ENCODE results near the gene ATP6V1G2.
"Not testable (repeated sequence)": the region's sequence is repeated elsewhere in the genome, so short reads cannot be mapped to it uniquely, and the experiment has no call there.

The ATP6V1G2 gene

GRCh38 chr6:31529329-31530150, 16.9 kb downstream of the ATP6V1G2 start:
- no peak for DNase-seq (ENCODE audit: low read depth in 2 of 2)

- no peak for DNase-seq (ENCODE audit: low read depth in 2 of 2)
Observed at GRCh38 chr6:31528821-31529328, 17.5 kb downstream of the ATP6V1G2 start, which contains the start of gene MCCD1. MCCD1 (plus strand) TSS chr6:31528962; CDS start chr6:31529015, 53 bp downstream.

DNA sequence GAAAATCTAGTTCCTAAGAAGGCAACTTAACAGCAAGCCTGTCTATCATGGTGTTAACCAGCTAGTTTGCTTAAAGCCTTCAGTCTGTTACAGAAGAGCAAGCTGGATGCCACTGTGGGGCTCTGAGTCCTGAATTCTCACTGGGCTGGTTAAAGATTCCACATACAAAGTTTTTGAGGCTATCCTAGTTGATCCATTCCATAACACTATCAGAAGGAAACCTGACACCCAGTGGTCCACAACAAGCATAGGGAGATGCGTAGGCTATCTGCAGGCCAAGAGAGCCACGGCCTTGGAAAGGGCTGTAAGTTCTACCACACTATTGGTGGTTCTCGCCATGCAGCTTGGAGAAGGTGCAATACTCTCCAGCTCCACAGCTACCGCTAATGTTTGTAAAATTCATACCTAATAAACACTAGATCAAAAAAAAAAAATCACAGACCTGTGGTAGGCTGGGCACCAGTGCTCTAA, 18.1 kb downstream of the ATP6V1G2 start:
- no peak for DNase-seq (ENCODE audit: low read depth in 2 of 2)

GRCh38 chr6:31525932-31526591, 20.3 kb downstream of the ATP6V1G2 start:
- no peak for DNase-seq (ENCODE audit: low read depth in 2 of 2)

- DNase-seq (ENCODE audit: low read depth in 2 of 2) = no peak
Observed at GRCh38 chr6:31525553-31525931, 20.9 kb downstream of the ATP6V1G2 start.

DNA sequence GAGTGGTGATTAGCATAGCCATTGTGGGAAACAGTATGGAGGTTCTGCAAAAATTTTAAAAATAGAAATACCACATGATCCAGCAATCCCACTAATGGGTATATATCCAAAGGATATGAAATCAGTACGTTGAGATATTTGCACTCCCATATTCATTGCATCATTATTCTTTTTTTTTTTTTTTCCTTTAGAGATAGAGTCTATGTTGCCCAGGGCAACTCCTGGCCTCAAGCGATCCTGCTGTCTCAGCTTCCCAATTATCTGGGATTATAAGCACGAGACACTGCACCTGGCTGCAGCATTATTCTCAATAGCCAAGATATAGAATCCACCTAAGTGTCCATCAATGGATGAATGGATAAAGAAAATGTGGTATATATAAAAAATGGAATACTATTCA, 24.6 kb downstream of the ATP6V1G2 start:
- no peak for DNase-seq (ENCODE audit: low read depth in 2 of 2)

DNA sequence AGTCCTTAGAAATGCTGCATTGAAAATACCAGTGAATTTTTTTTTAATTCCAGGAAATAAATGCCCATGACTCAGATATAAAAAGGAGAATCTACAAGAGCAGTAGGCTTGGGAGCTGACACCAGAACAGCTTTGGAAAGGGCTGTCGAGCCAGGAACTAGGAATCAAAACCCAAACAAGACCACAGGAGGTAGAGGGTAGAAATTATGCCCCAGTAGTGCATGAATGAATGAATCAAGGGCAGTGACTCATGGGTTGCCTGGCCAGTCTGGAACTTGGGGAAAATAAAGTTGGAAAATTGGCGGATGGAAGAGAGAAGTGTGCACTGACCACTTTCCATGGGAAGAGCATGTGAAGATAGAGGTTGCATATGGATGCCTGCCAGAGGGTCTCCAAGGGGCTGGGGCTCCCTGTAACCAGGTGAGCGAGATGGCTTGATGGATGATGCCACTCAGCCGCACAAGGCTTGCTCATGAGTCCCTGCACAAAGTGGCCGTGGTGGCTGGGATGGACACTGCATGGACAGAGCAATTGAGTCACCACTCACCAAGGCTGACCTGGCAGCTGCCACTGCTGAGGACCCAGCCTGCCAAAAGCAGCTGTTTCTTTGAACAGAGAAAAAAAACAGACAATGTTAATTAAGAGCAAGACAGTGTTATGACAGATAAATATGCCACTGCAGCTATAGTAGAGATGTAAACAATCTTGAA, 32.8 kb downstream of the ATP6V1G2 start:
- no peak for DNase-seq (ENCODE audit: low read depth in 2 of 2)

- no peak for DNase-seq (ENCODE audit: low read depth in 2 of 2)
Observed at GRCh38 chr6:31510007-31510406, 36.4 kb downstream of the ATP6V1G2 start.

DNA sequence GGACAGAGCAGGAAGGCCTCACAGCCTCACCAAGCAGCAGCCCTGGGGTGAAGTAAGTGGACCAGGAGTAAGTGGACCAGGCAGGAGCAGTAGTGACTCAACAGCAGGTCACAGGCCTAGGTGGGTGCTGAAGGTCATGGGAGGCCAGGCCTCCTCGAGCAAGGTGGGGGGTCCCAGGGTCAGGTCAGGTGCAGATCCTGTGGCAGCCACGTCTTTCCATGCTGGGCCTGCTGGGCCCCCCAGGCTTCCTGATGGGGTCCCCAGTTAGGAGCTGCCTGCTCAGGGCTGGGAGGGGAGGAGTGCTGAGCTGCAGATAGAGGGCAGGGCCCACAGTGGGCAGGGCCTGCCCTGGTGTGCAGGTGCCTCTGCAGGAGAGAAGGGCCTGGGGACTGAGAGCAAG, 37.4 kb downstream of the ATP6V1G2 start:
- DNase-seq (ENCODE audit: low read depth in 2 of 2) = not testable (repeated sequence)

- no peak for DNase-seq (ENCODE audit: low read depth in 2 of 2)
Observed at GRCh38 chr6:31502586-31502985, 43.8 kb downstream of the ATP6V1G2 start.

GRCh38 chr6:31499648-31500047, 46.8 kb downstream of the ATP6V1G2 start:
- not testable (repeated sequence) for DNase-seq (ENCODE audit: low read depth in 2 of 2)

- no peak for DNase-seq (ENCODE audit: low read depth in 2 of 2)
Observed at GRCh38 chr6:31498748-31499147, 47.7 kb downstream of the ATP6V1G2 start.

DNA sequence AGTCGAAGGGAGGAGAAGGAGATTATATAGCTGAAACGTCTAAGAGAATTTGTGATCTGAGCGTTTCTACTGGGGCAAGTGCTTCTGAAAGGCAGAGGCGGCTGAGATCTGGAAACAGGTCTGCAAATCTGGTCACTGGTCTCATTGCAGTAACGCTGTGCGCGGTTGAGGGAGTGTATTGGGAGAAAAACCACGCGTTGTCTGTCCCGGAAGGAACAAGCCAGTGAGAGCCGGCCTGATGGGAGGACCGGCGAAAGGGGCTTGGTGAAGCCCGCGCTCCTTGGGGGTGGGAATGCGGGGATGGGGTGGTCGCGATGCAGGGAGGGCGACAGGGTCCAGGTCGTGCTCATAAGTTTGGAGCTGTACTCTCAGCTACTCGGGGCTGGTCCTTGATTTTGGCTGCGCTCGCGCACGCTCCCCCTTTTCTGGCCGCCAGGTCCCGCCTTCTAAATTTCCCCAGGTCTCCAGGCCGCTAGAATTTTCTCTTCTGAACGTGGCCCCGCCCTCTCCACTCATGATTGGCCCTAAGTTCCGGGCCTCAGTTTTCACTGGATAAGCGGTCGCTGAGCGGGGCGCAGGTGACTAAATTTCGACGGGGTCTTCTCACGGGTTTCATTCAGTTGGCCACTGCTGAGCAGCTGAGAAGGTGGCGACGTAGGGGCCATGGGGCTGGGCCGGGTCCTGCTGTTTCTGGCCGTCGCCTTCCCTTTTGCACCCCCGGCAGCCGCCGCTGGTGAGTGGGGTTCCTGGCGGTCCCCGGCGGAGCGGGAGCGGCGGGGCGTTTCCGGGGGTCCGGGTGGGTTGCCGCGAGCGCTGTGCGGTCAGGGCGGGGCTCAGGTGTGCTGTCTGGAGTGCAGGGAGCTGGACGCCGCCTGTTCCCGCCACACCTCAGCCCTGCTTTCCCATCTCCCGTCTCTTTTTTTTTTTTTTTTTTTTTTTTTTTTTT, 48.6 kb downstream of the ATP6V1G2 start, which contains the start of gene MICB:
TSS of gene MICB (plus strand) at position 615 of the 946 bp plus-strand sequence. CDS start at position 664, 49 bp downstream.
- DNase-seq (ENCODE audit: low read depth in 2 of 2) = peak; percentile 76 to 79

GRCh38 chr6:31496826-31497225, 49.6 kb downstream of the ATP6V1G2 start:
- not testable (repeated sequence) for DNase-seq (ENCODE audit: low read depth in 2 of 2)

GRCh38 chr6:31495580-31495979, 50.8 kb downstream of the ATP6V1G2 start:
- no peak for DNase-seq (ENCODE audit: low read depth in 2 of 2)
